Fibroblast of skin of right quadriceps (primary cell): ENCODE measurements around the gene MAML3.
A peak's percentile ranks its signal among the peaks of the same experiment; 100 is the strongest.

Experiments used
- DNase-seq: peaks from one replicate; pipeline ENCODE4 v3.0.0-alpha.2; 2013

The MAML3 gene

GRCh38 chr4:140123666-140124377, 30.2 kb downstream of the MAML3 start:
- DNase-seq = no peak

GRCh38 chr4:140122891-140123290, 31.1 kb downstream of the MAML3 start:
- DNase-seq = no peak

- no peak for DNase-seq
These were observed 32.3 kb downstream of the MAML3 start for GRCh38 chr4:140121646-140122045.

- no peak for DNase-seq
These were observed 34.9 kb downstream of the MAML3 start for GRCh38 chr4:140118931-140119640.

- DNase-seq = no peak
These were observed 36.0 kb downstream of the MAML3 start for GRCh38 chr4:140117947-140118346.

GRCh38 chr4:140116442-140117104, 37.4 kb downstream of the MAML3 start:
- peak; percentile 31 for DNase-seq

- DNase-seq = no peak
These were observed 38.8 kb downstream of the MAML3 start for GRCh38 chr4:140115140-140115539.

GRCh38 chr4:140113653-140114052, 40.3 kb downstream of the MAML3 start:
- DNase-seq = no peak

GRCh38 chr4:140112576-140112975, 41.4 kb downstream of the MAML3 start:
- peak; percentile 83 for DNase-seq

- DNase-seq = peak; percentile 56
These were observed 42.7 kb downstream of the MAML3 start for GRCh38 chr4:140111256-140111655.

- peak; percentile 61 for DNase-seq
These were observed 43.3 kb downstream of the MAML3 start for GRCh38 chr4:140110542-140111215.

GRCh38 chr4:140109737-140110136, 44.2 kb downstream of the MAML3 start:
- no peak for DNase-seq

GRCh38 chr4:140109292-140109691, 44.7 kb downstream of the MAML3 start:
- no peak for DNase-seq

GRCh38 chr4:140108713-140109230, 45.2 kb downstream of the MAML3 start:
- DNase-seq = no peak

- DNase-seq = no peak
These were observed 45.7 kb downstream of the MAML3 start for GRCh38 chr4:140108243-140108642.

- no peak for DNase-seq
These were observed 47.6 kb downstream of the MAML3 start for GRCh38 chr4:140106289-140106844.

- DNase-seq = no peak
These were observed 48.5 kb downstream of the MAML3 start for GRCh38 chr4:140105436-140105835.

- peak; percentile 80 for DNase-seq
These were observed 50.3 kb downstream of the MAML3 start for GRCh38 chr4:140103676-140104075.

GRCh38 chr4:140102421-140102820, 51.6 kb downstream of the MAML3 start:
- peak; percentile 77 for DNase-seq

- DNase-seq = no peak
These were observed 53.2 kb downstream of the MAML3 start for GRCh38 chr4:140100771-140101170.

GRCh38 chr4:140099983-140100382, 54.0 kb downstream of the MAML3 start:
- no peak for DNase-seq

- DNase-seq = peak; percentile 64
These were observed 55.4 kb downstream of the MAML3 start for GRCh38 chr4:140098455-140099160.
